ENCODE data around the gene PNLIPRP3. TPM values are rescaled to one million over a fixed set of nuclear protein-coding genes. Genes with fewer than 3 reads are reported as not detected.

Gene PNLIPRP3
- total RNA-seq, 1 experiment from 2014 or later: not detected

GRCh38 chr10:116470768-116471415, 43.2 kb downstream of the PNLIPRP3 start:
- H3K4me2 ChIP-seq (ENCODE audit: insufficient read depth, insufficient read length, low read length): no peak overlapping the region
- H3K23ac ChIP-seq (ENCODE audit: insufficient read length, low read depth, low read length): no peak overlapping the region
- H3K56ac ChIP-seq (ENCODE audit: insufficient read length, low read depth, low read length): no peak overlapping the region
- no peak overlapping the region for H3K9ac ChIP-seq (ENCODE audit: extremely low read depth, insufficient read length, low read length)
- H2BK20ac ChIP-seq (ENCODE audit: low read depth, low read length, poor library complexity, severe bottlenecking): no peak overlapping the region
- no peak overlapping the region for H4K5ac ChIP-seq (ENCODE audit: insufficient read length, low read depth, low read length)
- H3K4me1 ChIP-seq (ENCODE audit: insufficient read depth, low read length): peaks cover 2% of the 10 kb centered on the region; the same call in 1 of the 2 replicates
- peak; percentile 63 for DNase-seq
- H3K79me1 ChIP-seq (ENCODE audit: insufficient read depth, low read depth, low read length, poor library complexity, severe bottlenecking): no peaks in the 10 kb centered on the region
- no peak overlapping the region for H2BK12ac ChIP-seq (ENCODE audit: insufficient read length, low read depth, low read length)
- no peak overlapping the region for H4K91ac ChIP-seq (ENCODE audit: insufficient read length, low read depth, low read length)
- peak; percentile 78 for TF ChIP-seq CTCF (conservative IDR thresholded peaks at IDR 0.05)
- no peak overlapping the region for H3K4me3 Mint-ChIP-seq
- no peaks in the 10 kb centered on the region for H3K9me3 ChIP-seq (ENCODE audit: control insufficient read depth, low read depth, low read length)
- H2AFZ ChIP-seq (ENCODE audit: low read length): no peak overlapping the region
- no peak overlapping the region for H3K27ac Mint-ChIP-seq
- no peak overlapping the region for H3T11ph ChIP-seq (ENCODE audit: low read length)
- H2BK120ac ChIP-seq (ENCODE audit: low read depth, low read length, poor library complexity, severe bottlenecking): no peak overlapping the region
- H3K36me3 Mint-ChIP-seq (ENCODE audit: insufficient read depth in 1 of 3, low read depth in 3 of 3): no peaks in the 10 kb centered on the region
- H2BK5ac ChIP-seq (ENCODE audit: insufficient read length, low read length): no peak overlapping the region
- H3K79me2 ChIP-seq (ENCODE audit: insufficient read depth, low read length): no peaks in the 10 kb centered on the region
- H2AK5ac ChIP-seq (ENCODE audit: insufficient read length, low read length): no peak overlapping the region
- no peaks in the 10 kb centered on the region for H4K20me1 ChIP-seq (ENCODE audit: control insufficient read depth, insufficient read depth, insufficient read length)
- WGBS (ENCODE audit: extremely low coverage, insufficient read length, low lambda C conversion rate): no CpG with 5 or more reads among the region's 6 CpGs
- no peaks in the 10 kb centered on the region for H3K27me3 Mint-ChIP-seq (ENCODE audit: low read depth)
- H3K4ac ChIP-seq (ENCODE audit: low read depth, low read length): no peak overlapping the region
- peaks cover 5 to 12% of the 10 kb centered on the region in 2 experiments for H3K4me1 Mint-ChIP-seq
- no peak overlapping the region for H2BK15ac ChIP-seq (ENCODE audit: low read depth, low read length)
- H3K23me2 ChIP-seq (ENCODE audit: insufficient read length, low read depth, low read length, poor library complexity, severe bottlenecking): no peaks in the 10 kb centered on the region
- H3K14ac ChIP-seq (ENCODE audit: insufficient read depth, low read length): no peak overlapping the region
- no peak overlapping the region for H3K27ac ChIP-seq (ENCODE audit: insufficient read length, low read depth, low read length)
- no peak overlapping the region for H4K8ac ChIP-seq (replicated peaks; ENCODE audit: insufficient read length, low read depth, low read length)
- peaks cover 0 to 3% of the 10 kb centered on the region in 2 experiments; a peak in 2 of 5 replicates for H3K9me3 Mint-ChIP-seq
- H3K18ac ChIP-seq (ENCODE audit: insufficient read length, low read depth, low read length): no peak overlapping the region
- H3K27me3 ChIP-seq (ENCODE audit: insufficient read depth, low read length): no peaks in the 10 kb centered on the region; the same call in 1 of the 2 replicates
